ENCODE results near the gene TTC39A.

TTC39A gene

DNA sequence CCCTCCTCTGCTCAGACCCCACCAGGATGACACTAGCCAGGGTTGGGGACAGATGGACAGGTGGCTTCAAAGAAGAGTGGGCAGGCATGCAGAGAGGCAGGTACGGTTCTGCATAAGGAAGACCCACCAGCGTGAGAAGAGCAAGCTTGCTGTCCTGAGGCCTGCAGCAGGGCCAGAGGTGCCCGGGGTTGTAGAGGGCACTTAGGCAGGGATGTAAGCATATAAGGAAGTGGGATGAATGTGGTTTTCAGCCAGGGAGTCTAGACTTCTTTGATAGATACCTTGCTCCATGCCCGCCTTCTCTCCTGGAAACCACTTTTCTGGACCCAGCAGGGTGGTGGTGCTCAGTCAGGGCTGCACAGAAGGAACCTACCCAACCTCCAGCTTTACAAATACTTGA lies 1.4 kb downstream of the TTC39A start:
- no peak overlapping the region for H3K4me3 ChIP-seq
- intact Hi-C loops (cut with DNase I; ENCODE audit: low total_unique reads), result no loop called here
- H3K27ac ChIP-seq, result no peak overlapping the region

DNA sequence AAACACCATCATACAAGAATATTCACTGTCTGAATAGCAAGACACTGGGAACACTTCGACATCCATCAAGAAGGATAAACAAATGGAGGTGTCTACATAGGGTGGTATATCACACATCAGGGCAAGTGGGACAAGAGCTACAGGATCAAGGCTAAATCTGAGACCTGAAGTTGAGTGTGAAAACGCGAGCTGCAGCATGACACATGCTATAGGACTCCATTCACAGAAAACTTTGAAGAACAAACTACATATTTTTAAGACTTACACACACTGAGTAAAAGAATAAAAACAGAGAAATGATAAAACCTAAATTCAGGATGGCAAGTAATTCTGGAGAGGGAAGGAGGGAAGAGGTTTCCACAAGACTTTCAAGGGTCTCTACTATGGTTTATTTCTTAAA lies 2.1 kb downstream of the TTC39A start:
- H3K36me3 ChIP-seq, result no peaks in the 10 kb centered on the region
- peaks cover 0 to 20% (median 17%) of the 10 kb centered on the region in 4 donors for H3K4me1 ChIP-seq
- H3K27me3 ChIP-seq, result peaks cover 0 to 6% of the 10 kb centered on the region in 2 donors
- TF ChIP-seq, protein P1, sequence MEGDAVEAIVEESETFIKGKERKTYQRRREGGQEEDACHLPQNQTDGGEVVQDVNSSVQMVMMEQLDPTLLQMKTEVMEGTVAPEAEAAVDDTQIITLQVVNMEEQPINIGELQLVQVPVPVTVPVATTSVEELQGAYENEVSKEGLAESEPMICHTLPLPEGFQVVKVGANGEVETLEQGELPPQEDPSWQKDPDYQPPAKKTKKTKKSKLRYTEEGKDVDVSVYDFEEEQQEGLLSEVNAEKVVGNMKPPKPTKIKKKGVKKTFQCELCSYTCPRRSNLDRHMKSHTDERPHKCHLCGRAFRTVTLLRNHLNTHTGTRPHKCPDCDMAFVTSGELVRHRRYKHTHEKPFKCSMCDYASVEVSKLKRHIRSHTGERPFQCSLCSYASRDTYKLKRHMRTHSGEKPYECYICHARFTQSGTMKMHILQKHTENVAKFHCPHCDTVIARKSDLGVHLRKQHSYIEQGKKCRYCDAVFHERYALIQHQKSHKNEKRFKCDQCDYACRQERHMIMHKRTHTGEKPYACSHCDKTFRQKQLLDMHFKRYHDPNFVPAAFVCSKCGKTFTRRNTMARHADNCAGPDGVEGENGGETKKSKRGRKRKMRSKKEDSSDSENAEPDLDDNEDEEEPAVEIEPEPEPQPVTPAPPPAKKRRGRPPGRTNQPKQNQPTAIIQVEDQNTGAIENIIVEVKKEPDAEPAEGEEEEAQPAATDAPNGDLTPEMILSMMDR (IDR thresholded peaks at IDR 0.05), result no peak
- H3K9me3 ChIP-seq, result no peaks in the 10 kb centered on the region
- intact Hi-C loops (cut with DNase I; ENCODE audit: low total_unique reads), result no loop called here
- no peak overlapping the region for H3K27ac ChIP-seq
- DNase-seq, result no peak
- H3K4me3 ChIP-seq, result no peak overlapping the region

More for the DNA sequence above, 1.4 kb downstream of the TTC39A start:
- TF ChIP-seq, protein P1 (IDR thresholded peaks at IDR 0.05), result no peak
- no peak for DNase-seq
- Histone ChIP-seq H3K4me1 (peaks cover 0 to 20% (median 17%) of the 10 kb centered on the region in 4 donors), H3K27me3 (peaks cover 0 to 6% of the 10 kb centered on the region in 2 donors), H3K36me3 (no peaks in the 10 kb centered on the region), H3K9me3 (no peaks in the 10 kb centered on the region)

DNA sequence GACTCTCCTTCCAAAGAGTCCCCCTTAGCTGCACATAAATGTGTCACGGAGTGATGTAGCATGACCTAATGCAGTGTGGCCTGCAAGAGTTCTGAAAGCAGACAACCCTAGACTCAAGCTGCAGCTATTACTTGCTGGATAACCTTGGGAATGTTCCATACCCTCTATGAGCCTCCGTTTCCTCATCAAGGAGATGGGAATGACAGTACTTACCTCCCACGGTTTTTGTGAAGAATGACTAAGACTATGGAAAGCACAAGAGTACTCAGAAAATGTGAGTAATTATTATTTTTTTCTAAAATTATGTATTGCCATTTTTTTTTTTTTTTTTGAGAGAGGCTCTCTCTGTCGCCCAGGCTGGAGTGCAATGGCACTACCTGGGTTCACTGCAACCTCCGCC lies 3.0 kb downstream of the TTC39A start:
- Histone ChIP-seq H3K4me3 (no peak overlapping the region), H3K27me3 (peaks cover 0 to 6% of the 10 kb centered on the region in 2 donors), H3K4me1 (peaks cover 0 to 20% (median 17%) of the 10 kb centered on the region in 4 donors), H3K27ac (no peak overlapping the region), H3K36me3 (no peaks in the 10 kb centered on the region), H3K9me3 (no peaks in the 10 kb centered on the region)
- intact Hi-C loops (cut with DNase I; ENCODE audit: low total_unique reads), result no loop called here
- no peak for DNase-seq
- TF ChIP-seq, protein P1 (IDR thresholded peaks at IDR 0.05), result no peak

DNA sequence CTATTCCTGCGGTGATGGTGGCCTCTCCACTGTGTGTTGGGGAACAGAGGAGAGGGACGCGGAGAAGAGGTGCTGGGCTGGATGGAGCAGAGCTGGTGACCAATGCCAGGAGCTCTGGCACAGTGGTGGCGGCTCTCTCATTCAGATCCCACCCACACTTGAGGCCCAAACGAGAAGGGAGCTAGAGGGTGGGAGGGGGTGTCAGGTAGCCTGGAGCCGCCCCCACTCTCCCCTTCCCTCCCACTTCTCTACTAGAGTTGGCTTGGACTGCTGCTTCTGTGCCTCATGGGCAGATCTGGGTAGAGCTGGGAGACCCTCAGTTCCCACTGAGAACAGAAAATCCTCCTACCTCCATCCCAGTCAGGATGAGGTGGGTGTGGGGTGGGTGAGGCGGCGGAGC lies 3.5 kb downstream of the TTC39A start:
- Histone ChIP-seq H3K36me3 (no peaks in the 10 kb centered on the region), H3K27ac (no peak overlapping the region), H3K9me3 (no peaks in the 10 kb centered on the region), H3K4me3 (no peak overlapping the region), H3K4me1 (peaks cover 0 to 20% (median 17%) of the 10 kb centered on the region in 4 donors), H3K27me3 (peaks cover 0 to 6% of the 10 kb centered on the region in 2 donors)
- TF ChIP-seq, protein P1 (IDR thresholded peaks at IDR 0.05), result no peak
- intact Hi-C loops (cut with DNase I; ENCODE audit: low total_unique reads), result no loop called here
- no peak for DNase-seq

DNA sequence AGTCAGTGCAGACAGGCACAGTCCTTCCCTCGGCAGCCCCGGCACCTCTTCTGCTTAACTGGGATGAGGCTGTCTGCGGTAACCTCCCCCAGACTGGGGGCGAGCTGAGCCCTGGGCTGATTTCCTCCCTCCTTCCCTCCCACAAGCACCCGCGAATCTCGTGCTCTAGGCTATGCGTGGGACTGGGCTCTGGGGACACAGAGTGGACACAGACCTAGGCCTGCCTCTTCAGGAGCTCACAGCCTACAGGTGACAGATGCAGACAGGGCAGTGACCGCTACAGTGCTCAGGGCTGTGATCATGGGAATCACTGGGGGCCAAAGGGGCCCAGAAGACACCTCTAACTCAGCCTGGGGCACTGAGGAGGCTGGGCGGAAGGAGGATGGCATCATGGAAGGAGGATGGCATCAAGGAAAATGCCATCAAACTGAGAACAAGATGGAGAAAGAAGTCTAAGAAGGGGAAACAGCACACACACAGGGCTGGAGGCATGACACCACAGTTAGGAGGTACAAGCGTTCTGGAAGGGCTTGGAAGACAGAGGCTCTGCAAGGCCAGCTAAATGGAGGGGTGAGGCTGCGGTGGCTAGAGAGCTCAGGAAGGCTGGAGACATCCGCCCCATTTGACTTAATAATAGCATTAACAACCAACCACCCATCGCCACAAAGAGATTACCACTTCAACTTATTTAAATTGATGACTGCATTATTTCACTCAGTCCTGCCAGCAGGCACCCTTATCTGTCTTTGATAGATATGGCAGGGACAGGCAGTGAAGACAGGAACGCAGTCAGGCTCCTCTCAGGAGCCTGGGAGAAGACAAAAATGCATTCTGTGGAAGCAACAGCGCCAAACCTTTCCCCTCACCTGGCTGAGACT lies 4.2 kb downstream of the TTC39A start:
- no peaks in the 10 kb centered on the region for H3K36me3 ChIP-seq
- no peak overlapping the region for H3K27ac ChIP-seq
- H3K27me3 ChIP-seq, result peaks cover 0 to 6% of the 10 kb centered on the region in 2 donors
- H3K9me3 ChIP-seq, result no peaks in the 10 kb centered on the region
- peaks cover 0 to 17% (median 13%) of the 10 kb centered on the region in 4 donors for H3K4me1 ChIP-seq
- DNase-seq, result no peak
- intact Hi-C loops (cut with DNase I; ENCODE audit: low total_unique reads), result no loop called here
- no peak overlapping the region for H3K4me3 ChIP-seq
- TF ChIP-seq, protein P1 (IDR thresholded peaks at IDR 0.05), result no peak

All from tibial artery (tissue), 4 donors.